Stimulated activated CD4-positive, alpha-beta T cell treated with anti-CD3 and anti-CD28 coated beads, Interleukin-1b, Interleukin-23, amount 100 ng/mL, for 48 hours (primary cell): ENCODE data around the gene PDRG1.
A peak's percentile ranks its signal among the peaks of the same experiment; 100 is the strongest.

Experiments
- DNase-seq: peaks from one replicate; pipeline ENCODE4 v3.0.0-alpha.2; 2020

The PDRG1 gene

DNA sequence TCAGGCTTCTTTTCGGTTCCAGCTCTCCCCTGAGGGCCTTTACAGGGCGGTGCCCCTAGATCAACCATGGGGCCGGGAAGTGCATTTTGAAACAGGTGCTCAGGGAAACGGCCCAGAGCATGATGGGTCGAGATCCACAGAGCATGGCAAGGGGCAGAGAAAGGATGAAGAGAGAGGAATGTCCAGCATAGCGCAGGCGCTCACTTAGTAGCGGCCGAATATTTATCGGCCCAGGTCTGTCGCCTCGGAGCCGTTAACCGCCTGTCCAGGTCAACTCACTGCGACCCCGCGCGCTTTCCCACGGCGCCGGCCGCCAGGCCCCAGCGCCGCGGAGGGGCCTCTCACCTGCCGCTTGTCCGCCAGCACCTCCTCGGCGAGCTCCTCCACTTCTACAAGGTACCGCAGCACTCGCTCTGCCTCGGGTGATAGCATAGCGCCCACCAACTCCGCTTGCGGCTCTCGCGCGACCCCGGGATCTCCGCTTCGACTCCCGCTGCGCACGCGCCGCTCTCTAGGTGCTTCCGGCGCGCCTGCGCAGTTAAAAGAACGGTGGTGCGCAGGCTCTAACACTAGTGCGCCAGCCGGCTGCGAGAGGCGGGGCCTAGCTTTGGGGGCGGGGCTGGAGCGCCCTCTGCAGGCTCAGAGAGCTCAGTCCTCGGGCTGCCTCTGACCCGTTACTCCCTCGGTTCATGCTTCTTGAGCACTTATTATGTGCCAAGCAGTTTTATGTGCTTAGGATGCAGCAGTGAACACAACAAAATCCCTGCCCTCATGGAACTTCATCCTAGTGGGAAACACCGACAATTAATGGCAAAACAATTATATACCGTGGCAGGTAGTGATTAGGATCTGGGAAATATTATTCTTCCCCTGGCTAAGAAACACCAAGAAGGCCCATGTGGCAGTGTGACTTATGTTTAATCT is at the start of gene PDRG1:
Gene PDRG1, minus strand, starts transcription at position 517 of the 924 bp plus-strand sequence. Its CDS starts 85 bp downstream, at position 432.
- peak; percentile 96 for DNase-seq

DNA sequence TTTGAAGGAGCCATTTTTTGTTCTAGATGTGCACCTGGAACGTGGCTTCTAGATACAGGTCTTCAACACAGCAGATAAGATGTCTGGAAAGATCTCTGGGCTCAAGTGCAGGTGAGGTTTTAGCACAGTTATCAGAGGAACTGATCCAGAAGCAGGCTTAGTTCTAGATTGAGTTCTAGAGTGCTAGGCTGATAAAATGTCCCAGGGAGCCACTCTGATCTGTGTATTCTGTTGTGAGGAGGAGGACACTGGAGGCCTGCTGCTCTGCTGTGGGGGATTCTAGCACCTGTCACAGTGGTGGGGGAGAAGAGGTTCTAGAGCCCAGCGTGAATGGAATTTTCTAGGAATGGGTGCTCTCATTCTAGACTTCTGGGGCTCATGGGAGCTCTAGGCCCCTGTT is 46.4 kb upstream of the PDRG1 start:
- DNase-seq: no peak

DNA sequence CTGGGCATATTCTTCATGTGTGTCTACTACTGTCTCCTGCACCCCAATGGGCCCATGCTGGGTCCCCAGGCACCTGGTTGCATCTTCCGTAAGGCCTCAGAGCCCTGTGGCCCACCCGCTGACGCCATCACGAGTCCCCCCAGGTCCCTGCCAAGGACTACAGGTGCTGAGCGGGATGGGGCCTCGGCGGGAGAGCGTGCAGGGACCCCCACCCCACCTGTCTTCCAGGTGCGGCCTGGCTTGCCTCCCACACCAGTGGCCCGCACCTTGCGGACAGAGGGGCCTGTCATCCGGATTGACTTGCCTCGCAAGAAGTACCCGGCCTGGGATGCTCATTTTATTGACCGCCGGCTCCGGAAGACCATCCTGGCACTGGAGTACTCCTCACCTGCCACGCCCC is 45.1 kb upstream of the PDRG1 start:
- DNase-seq: no peak

DNA sequence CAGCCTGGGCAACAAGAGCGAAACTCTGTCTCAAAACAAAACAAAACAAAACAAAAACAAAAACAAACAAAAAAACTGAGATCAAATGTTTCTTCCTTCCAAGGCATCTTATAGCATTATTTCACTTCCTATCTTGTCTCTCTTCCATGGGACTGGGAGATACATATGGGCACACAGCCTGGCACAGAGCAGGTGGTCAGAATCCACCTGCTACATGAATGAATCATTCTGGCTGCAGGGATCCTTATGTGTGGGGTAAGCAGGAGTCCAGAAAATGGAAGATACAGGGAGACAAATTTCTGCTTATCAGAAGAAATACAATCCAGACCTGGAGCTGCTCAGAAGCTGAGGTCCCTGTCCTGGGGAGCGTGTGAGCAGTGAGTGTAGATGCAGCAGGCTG is 40.2 kb upstream of the PDRG1 start:
- no peak for DNase-seq

DNA sequence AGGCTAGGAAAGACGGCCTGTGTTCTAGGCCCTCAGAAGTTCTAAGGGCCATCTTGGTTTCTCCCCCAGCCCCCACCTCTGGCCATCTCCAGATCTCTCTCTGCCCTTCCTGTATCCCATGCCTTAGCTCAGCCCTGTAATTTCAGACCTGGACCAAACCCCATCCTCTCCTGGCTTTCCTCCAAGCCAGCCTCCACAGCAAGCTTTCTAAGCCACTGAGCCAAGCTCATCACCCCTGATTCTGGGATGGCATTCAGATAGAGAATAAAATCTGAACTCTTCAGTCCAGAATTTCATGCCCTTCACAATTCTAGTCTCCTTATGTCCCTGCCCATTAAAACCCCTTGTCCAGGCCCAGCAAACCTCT is 39.5 kb upstream of the PDRG1 start:
- no peak for DNase-seq

DNA sequence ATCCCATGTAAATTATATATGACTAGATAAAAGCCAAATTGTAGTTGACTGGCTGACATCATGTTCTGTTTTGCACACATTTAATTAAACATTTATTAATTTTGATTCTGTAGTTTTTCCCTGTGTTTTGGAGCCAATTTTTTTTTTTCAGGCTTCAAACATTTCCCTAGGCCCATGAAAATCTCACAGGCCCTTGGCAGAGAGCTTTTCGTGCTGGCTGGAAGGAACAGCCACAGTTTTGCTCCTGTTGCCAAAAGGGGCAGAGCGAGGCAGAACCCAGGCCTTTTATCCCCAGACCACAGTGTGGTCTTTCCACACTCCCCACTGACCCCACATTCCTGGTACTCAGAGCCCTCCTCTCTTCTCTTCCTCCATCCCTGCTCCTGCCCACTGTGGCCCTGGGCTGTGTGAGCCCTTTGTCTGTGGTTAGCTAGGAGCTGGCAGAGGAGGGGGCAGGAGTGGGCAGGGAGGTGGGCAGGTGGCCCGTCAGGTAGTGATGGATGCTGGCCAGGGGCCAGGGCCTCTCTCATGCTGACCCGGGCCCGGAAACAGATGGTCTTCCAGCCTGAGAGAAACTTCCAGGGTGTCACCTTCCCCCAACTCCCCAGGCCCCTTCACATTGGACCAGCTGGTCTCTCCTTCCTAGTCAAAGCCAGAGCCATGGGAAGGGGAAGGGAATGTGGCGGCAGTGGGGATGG is 38.9 kb upstream of the PDRG1 start:
- DNase-seq: no peak

DNA sequence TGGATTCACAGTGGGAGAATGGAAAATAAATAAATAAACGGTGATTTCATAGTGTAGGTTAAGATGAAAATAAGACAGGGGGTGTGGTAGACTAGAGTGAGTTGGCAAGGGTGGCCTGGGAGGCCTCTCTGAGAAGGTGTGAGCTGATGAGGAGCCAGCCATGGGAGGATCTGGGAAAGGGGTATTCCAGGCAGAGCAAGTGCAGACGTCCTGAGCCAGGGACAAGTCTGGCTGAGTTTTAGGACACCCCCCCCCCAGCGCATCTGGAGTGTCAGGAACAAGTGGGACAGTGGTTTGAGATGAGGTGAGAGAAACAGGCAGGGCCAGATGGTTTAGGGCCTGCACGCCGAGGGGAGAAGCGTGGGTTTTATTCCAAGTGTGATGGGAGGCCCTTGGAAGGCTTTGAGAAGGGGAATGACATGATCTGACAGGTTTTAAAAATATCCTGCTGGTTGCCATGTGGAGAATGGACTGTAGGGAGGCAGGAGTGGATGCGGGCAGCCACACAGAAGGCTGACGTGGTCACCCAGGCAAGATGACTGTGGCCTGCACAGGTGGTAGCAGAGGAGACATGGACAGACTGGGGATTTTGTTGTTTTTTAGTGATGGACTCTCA is 37.3 kb upstream of the PDRG1 start:
- DNase-seq: no peak

DNA sequence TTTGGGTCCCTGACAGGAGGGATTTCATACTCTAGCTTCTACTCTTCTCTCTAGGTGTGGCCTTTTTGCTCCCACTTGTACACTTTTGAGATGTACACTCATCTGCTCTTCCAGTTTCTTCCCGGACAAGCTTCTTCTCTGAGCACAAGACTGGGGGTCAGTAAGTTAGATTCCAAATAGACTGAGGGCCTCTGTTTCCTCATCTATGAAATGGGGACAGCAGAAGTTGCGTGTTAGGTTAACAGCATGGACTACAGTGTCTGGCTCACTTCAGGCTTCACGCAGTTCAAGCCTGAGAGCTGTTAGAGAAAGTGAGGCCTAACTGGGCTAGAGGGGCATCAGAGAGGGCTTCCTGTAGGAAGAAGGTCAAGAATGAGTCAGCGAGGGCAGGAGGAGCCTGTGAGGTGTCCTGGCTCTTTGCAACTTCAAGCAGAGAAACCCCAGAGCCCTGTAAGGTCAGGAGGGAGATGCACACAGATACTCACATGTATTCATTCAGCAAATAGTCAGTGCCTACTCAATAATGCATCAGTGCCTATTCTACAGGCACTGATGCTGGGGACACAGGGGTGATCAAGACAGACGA is 36.7 kb upstream of the PDRG1 start:
- DNase-seq: no peak

DNA sequence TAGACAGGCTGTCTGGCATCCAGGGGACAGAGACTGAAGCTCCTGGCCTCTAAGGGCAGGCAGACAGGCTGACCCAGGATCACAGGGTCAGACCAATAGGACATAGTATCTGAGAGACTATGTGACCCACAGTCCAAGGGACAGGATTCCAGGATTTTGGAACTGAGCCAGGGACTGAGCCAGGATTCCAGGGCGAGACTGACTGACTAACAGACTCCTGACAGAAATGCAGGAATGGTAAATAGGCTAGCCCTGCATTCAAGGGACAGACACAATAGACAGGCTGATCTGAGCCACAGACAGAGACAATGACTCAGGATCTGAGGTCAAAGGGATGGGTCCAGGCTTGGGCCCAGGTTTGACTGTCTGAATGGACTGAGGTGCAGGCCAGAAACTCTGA is 35.9 kb upstream of the PDRG1 start:
- no peak for DNase-seq

DNA sequence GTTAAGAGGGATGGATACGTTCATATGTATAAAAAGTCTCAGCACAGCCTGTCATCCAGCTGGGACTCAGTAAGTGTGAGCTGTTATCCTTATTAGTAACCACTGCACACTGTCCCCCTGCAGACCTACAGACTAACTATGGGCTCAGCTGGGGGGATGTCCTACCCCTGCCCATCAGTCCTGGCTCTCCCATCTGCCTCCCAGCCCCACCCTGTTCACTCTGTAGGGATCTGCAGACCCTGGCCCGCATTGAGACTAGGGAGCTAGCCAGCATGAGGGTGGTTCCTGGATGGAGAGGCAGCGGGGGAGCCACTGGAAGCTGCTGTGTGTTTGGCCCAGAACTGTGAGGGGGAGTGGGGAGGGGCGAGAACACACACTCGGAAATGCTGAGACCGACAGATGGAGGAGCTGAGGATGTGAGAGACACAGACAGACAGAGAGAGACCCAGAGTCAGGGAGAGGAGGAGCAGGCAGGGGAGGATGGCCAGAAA is 33.2 kb upstream of the PDRG1 start:
- DNase-seq: no peak

DNA sequence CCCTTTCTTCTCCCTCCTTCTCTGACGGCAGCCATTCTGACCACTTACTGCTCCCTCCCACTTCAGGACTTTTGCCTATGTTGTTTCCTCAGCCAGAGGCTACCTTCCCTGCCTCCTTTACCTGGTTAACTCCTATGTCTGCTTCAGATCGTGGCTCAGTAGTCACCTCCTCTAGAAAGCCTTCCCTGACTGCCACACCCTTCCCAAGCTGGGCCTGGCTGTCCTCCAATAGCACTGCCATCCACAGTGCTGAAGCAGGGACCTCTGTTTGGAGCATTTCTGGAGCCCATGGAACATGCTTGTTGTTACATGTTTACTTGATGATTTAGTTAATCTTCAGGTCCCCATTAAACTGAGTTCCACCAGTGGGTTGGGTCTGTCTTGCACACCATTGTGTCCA is 29.9 kb upstream of the PDRG1 start:
- no peak for DNase-seq

DNA sequence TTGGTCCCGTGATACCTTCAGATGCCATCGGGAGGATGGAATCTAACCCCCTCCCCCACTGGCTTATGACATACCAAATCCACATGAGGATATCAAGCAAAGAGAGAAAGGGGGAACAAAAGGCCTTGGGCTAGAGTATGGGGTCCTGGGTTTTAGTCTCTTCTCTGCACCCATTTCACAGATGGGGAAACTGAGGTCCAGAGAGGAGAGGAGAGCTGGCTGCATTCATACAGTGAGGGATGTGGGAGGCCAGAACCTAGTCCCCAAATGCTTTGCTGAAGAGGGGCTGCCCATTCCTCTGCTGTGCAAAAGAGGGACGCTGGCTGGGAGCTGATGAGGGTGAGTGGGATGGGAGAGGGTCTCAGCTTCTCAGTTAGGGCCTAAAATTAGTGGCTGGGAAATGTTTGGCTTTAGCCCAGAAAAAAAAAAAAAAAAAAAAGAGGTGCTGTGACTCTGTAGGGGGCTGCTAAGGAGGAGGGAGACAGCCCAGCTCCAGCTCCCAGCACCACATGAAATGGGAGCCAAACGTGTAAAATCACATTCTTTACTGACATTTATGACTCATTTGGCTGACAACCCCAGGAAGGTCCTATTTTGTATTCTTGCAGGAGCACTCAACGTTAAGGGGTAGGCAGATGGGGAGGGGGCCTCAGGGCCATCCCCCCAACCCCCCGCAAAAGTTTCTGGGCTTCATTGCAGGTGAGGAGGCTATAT is 28.0 kb upstream of the PDRG1 start:
- DNase-seq: no peak

DNA sequence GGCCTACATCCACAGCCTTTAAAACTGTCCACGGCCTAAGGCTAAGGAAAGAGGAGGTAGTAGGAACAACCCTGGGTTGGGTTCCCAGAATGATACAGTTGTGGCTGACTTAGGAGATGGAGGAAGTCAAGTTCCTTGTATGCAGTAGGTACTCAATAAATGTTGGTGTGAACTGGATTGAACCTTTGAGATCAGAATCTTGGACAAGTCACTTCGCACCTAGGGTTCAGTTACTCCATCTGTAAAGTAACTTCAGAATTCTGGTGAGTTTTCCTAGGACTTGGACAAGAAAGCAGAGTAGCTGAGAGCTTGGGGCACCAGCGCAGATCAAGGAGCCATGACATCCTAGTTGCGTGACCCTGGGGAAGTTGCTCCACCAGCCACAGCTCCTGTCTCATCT is 25.2 kb upstream of the PDRG1 start:
- no peak for DNase-seq

DNA sequence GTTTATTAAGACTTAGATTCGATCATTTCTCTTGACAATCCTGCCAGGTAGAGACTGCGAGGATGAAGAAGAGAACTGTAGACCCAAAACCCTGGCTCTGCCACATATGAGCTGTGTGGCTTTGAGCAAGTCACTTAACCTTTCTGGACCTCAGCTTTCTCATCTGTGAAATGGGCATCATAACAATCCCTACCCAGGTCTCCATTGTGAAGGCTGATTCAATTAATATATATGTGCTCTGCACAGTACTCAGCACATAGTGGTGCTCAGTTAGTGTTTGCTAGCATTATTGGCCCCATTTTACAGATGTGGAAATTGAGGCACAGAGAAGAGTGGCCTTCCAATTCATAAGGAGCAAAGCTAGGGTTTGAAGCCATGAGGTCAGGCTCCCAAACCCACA is 24.0 kb upstream of the PDRG1 start:
- no peak for DNase-seq

DNA sequence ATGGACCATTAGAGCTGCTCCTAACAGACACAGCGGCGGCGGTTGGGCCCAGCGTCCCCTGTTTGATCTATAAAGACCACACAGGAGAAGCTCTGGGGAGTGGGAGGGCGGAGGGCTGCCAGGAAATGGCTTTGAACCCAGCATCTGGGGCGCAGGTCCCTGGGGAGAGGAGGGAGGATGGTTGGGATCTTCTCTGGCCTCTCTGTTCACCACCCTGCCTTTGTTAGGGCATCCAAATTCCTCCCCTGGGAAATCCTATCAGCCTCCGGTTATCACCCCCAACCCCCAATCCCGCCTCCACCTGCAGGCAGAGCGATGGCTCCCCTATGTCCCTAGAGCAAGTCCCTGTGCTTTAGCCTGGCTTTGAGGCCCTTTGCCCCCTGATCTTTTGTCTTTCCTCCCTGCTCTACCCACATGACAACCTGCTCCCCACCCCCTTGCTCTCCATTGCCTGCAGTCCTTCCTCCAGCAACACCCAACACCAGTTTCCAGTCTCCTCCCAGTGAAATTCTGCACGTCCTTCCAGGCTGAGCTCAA is 23.2 kb upstream of the PDRG1 start:
- DNase-seq: no peak

DNA sequence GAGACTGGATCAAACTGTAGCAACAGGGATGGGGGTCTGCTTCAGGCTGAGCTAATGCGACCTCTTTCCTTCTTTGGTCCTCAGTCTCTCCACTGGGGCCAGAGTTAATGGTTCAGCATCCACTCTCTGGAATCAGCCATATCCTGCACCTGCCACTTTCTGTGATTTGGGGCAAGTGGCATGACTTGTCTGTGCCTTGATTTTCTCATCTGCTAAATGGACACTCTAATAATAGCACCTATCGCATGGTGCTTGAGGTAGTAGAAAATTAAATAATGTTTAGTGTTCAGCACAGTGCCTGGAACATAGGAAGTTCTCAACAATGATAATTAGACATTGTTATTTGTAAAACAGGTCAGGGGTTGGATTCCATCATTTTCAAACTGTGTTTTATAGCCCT is 22.4 kb upstream of the PDRG1 start:
- DNase-seq: no peak

DNA sequence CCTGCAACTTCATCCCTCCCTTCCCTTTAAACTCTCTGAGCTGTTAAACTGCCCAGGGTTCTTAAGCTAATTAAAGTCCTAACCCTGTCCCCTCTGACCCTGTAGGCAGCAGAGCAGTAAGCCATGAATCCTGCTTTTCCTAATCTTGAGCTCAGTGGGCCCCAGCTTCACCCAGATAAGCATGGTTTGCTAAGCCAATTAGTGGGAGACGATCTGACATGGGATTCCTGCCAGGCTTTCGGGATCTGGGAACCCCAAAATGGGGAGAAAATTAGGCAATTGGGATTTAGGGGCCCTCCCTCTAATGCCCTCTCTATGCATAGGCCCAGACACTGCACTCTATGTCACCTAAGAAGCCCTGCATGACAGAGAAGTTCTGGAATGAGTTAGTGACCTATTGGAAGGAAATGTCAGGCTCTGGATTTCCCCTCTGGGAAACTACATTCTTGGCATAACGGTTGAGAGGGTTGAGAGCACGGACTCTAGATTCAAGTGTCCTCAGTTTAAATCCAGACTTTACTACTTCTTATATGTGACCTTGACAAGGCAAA is 20.7 kb upstream of the PDRG1 start:
- DNase-seq: no peak

DNA sequence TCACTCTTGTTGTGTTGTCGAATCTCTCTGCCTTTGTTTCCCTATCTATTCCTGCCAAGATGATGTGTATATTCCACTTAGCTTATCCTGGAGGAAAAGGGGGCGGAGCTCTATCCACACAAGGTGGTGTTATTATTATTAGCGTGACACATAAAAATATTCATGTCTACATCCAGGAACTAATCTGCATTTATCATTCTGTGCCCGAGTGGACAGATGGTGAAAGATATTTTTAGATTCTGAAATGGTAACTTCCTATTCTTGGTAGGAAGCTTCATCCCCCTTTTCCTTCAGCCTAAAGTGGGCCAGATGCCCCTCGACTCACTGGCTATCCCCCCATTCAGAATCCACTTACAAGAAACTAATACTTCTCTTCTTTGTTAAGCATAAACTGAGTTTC is 18.1 kb upstream of the PDRG1 start:
- no peak for DNase-seq

DNA sequence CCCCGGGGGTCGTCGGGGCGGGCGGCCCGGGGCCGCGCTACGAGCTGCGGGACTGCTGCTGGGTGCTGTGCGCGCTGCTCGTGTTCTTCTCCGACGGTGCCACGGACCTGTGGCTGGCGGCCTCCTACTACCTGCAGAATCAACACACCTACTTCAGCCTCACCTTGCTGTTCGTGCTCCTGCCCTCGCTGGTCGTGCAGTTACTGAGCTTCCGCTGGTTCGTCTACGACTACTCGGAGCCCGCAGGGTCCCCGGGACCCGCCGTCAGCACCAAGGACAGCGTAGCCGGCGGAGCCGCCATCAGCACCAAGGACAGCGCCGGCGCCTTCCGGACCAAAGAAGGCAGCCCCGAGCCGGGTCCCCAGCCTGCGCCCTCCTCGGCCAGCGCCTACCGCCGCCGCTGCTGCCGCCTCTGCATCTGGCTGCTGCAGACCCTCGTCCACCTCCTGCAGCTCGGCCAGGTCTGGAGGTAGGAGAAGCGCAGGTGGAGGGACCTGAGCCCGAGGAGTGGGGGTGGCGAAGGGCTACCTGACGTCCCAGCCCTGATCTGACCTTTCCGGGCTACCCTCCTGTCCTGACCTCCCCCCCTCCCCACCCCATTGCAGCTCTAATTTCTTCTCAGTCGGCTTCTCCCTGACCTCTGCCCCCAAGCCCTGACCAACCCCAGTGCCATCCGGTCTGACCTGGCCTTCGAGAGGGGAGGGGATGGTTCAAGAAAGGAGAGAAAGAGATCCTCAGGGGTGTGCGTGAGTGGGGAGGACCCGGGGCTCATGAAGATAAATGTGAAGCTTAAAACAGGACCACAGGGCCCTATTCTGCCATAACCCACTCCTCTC is 16.7 kb upstream of the PDRG1 start:
- DNase-seq: peak; percentile 77

DNA sequence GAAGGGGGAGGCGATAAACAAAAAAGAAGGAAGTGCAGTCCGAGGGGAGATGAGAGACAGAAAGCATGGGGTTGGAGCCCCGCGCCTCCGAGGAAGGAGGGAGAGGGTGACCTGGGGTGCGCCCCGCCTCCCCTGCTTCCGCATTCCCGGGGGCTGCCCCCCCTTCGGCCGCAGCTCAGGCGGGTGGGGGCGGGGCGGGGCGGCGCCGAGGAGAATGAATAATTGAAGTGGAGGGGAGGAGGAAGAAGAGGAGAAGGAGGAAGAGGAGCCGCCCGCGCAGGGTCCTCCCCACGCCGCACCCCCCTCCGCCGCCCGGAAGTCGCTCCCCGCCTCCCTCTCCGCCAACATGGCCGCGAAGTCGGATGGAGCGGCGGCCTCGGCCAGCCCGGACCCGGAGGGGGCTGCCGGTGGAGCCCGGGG is 16.0 kb upstream of the PDRG1 start, which contains the start of gene XKR7:
Gene XKR7, plus strand, starts transcription at position 322 of the 420 bp plus-strand sequence. Its CDS starts 25 bp downstream, at position 347.
- no peak for DNase-seq
